Hematopoietic multipotent progenitor cell treated with erythropoietin and hydrocortisone succinate and interleukin-3 and kit ligand, for 6 days (in vitro differentiated cells): ENCODE measurements around the gene LRFN4.
A peak's percentile ranks its signal among the peaks of the same experiment; 100 is the strongest.

Experiments used
- DNase-seq: peaks from one replicate; pipeline ENCODE4 v3.0.0-alpha.2; 2015

The LRFN4 gene

GRCh38 chr11:66845876-66846212 is 11.0 kb upstream of the LRFN4 start:
- DNase-seq: no peak

GRCh38 chr11:66846671-66847091 is 10.2 kb upstream of the LRFN4 start:
- no peak for DNase-seq

GRCh38 chr11:66847461-66848232 is 9.2 kb upstream of the LRFN4 start:
- no peak for DNase-seq

GRCh38 chr11:66848671-66849500 is 8.0 kb upstream of the LRFN4 start:
- DNase-seq: no peak

- no peak for DNase-seq
These were observed 7.2 kb upstream of the LRFN4 start for GRCh38 chr11:66849501-66850234.

GRCh38 chr11:66850235-66850587 is 6.7 kb upstream of the LRFN4 start:
- no peak for DNase-seq

GRCh38 chr11:66850588-66851238 is 6.2 kb upstream of the LRFN4 start:
- DNase-seq: no peak

GRCh38 chr11:66851239-66851596 is 5.6 kb upstream of the LRFN4 start:
- no peak for DNase-seq

- DNase-seq: peak; percentile 69
These were observed 5.0 kb upstream of the LRFN4 start for GRCh38 chr11:66851698-66852465.

- no peak for DNase-seq
These were observed 4.2 kb upstream of the LRFN4 start for GRCh38 chr11:66852466-66853241.

- no peak for DNase-seq
These were observed 3.3 kb upstream of the LRFN4 start for GRCh38 chr11:66853242-66854229.

- no peak for DNase-seq
These were observed 2.6 kb upstream of the LRFN4 start for GRCh38 chr11:66854231-66854661.

GRCh38 chr11:66854729-66855211 is 2.1 kb upstream of the LRFN4 start:
- no peak for DNase-seq

GRCh38 chr11:66855574-66856495 is 1.0 kb upstream of the LRFN4 start:
- peak; percentile 96 for DNase-seq

GRCh38 chr11:66857234-66857926 is 516 bp downstream of the LRFN4 start:
- DNase-seq: peak; percentile 42

GRCh38 chr11:66857927-66858185 is 992 bp downstream of the LRFN4 start:
- DNase-seq: no peak

GRCh38 chr11:66858186-66858938 is 1.5 kb downstream of the LRFN4 start:
- DNase-seq: no peak
